Keratinocyte (primary cell): ENCODE data around the gene TRAF5. TPM values are rescaled to one million over a fixed set of nuclear protein-coding genes. Genes with fewer than 3 reads are reported as not detected.

ENCODE experiments used
- DNase-seq: peaks from one replicate; pipeline ENCODE4 v3.0.0-alpha.2; 2011; ENCODE audit warnings: low read depth, missing footprints, low spot score
- FAIRE-seq: peaks from 2 replicates; lab custom pipeline; 2011; peaks lifted over from hg19 to GRCh38; lab: Jason Lieb, UNC
- H2AFZ ChIP-seq: 2 replicates; pipeline ENCODE4 v1.6.0; 2012; ENCODE audit warnings: low read length, control low read depth, inconsistent platforms; ENCODE audit not compliant: control insufficient read depth
- H3K27ac ChIP-seq: 2 replicates; pipeline ENCODE4 v1.5.1; 2011; ENCODE audit warnings: low read length; ENCODE audit not compliant: control insufficient read depth, insufficient read depth
- H3K27me3 ChIP-seq: 3 replicates; pipeline ENCODE4 v1.6.0; 2011; ENCODE audit warnings: low read length; ENCODE audit not compliant: control insufficient read depth, insufficient read depth; ENCODE audit errors: extremely low read depth
- H3K36me3 ChIP-seq, 2 experiments: 2 replicates in 1 of 2; 3 replicates in 1 of 2; pipeline ENCODE4 v1.5.1; 2011; ENCODE audit warnings: low read length in 2 of 2, mild to moderate bottlenecking in 1 of 2; ENCODE audit not compliant: control insufficient read depth in 2 of 2, insufficient read depth in 2 of 2; ENCODE audit errors: extremely low read depth in 1 of 2
- H3K4me1 ChIP-seq: 3 replicates; pipeline ENCODE4 v1.5.1; 2011; ENCODE audit warnings: low read length; ENCODE audit not compliant: control insufficient read depth, insufficient read depth; ENCODE audit errors: extremely low read depth
- H3K4me2 ChIP-seq: 3 replicates; pipeline ENCODE4 v1.6.0; 2011; ENCODE audit warnings: low read depth, low read length; ENCODE audit not compliant: control insufficient read depth, insufficient read depth; ENCODE audit errors: extremely low read depth
- H3K4me3 ChIP-seq, 3 experiments: fragments of 200-600 bp in 1 of 3; sonication (generic) in 1 of 3; 2 replicates in 2 of 3; 3 replicates in 1 of 3; pipeline ENCODE4 v1.5.1; 2011 to 2016; ENCODE audit warnings: low read length in 3 of 3, mild to moderate bottlenecking in 3 of 3, control low read depth in 2 of 3, inconsistent platforms in 1 of 3, low read depth in 1 of 3, mixed read lengths in 1 of 3, mixed run types in 1 of 3, moderate library complexity in 1 of 3; ENCODE audit not compliant: control insufficient read depth in 2 of 3, insufficient read depth in 2 of 3; ENCODE audit errors: extremely low read depth in 1 of 3
- H3K79me2 ChIP-seq: 2 replicates; pipeline ENCODE4 v1.6.0; 2012; ENCODE audit warnings: low read length; ENCODE audit not compliant: control insufficient read depth, insufficient read depth
- H3K9ac ChIP-seq: 3 replicates; pipeline ENCODE4 v1.6.0; 2011; ENCODE audit warnings: low read length; ENCODE audit not compliant: control insufficient read depth, insufficient read depth; ENCODE audit errors: extremely low read depth
- H3K9me1 ChIP-seq: 3 replicates; pipeline ENCODE4 v1.6.0; 2011; ENCODE audit warnings: low read length; ENCODE audit not compliant: control insufficient read depth, insufficient read depth; ENCODE audit errors: extremely low read depth
- H3K9me3 ChIP-seq: 2 replicates; pipeline ENCODE4 v1.5.1; 2012; ENCODE audit warnings: low read depth, low read length; ENCODE audit not compliant: control insufficient read depth
- H4K20me1 ChIP-seq: 3 replicates; pipeline ENCODE4 v1.6.0; 2011; ENCODE audit warnings: low read length; ENCODE audit not compliant: control insufficient read depth, insufficient read depth; ENCODE audit errors: extremely low read depth
- EZH2 ChIP-seq: IDR thresholded peaks from one replicate; pipeline ENCODE4 v1.6.1; 2012; ENCODE audit warnings: inconsistent platforms, mild to moderate bottlenecking, low read length, moderate library complexity
- dilution Hi-C: fragments of 300-500 bp; cut with MboI; formaldehyde crosslinking; loops from one replicate; pipeline ENCODE4 v1.7.0; 2020; ENCODE audit warnings: low sequenced_read_pairs; ENCODE audit not compliant: extremely low pct_ligation_motif_present
- polyA plus RNA-seq, 5 experiments: library from polyadenylated mRNA; depleted of rRNA in 3 of 5; stranded (reverse) in 3 of 5; stranded (forward) in 1 of 5; unstranded in 1 of 5; fragments of >200 nt; gene quantifications; 1 replicate in 1 of 5; 2 replicates in 3 of 5; 3 replicates in 1 of 5; pipeline versions ENCODE4 v1.2.1 to v1.2.3, GENCODE V29; 2011 to 2012; ENCODE audit warnings: missing spikeins in 2 of 5, low read depth in 1 of 5, low replicate concordance in 1 of 5
- TF ChIP-seq, protein P1 (sequence below), 3 experiments: IDR thresholded peaks in 1 of 3; conservative IDR thresholded peaks in 1 of 3; optimal IDR thresholded peaks in 1 of 3; 2 replicates in 2 of 3; 3 replicates in 1 of 3; pipeline versions ENCODE3 to v1.5.1; 2011; ENCODE audit warnings: low read length in 3 of 3, mild to moderate bottlenecking in 3 of 3, moderate library complexity in 2 of 3, control low read depth in 1 of 3, inconsistent platforms in 1 of 3; ENCODE audit not compliant: insufficient read depth in 2 of 3; ENCODE audit errors: extremely low read depth in 1 of 3

The TRAF5 gene
- polyA plus RNA-seq, 1 donor (not counting 4 experiments of a cell fraction or from before 2014, with no cell fraction given) = 2.1 TPM

DNA sequence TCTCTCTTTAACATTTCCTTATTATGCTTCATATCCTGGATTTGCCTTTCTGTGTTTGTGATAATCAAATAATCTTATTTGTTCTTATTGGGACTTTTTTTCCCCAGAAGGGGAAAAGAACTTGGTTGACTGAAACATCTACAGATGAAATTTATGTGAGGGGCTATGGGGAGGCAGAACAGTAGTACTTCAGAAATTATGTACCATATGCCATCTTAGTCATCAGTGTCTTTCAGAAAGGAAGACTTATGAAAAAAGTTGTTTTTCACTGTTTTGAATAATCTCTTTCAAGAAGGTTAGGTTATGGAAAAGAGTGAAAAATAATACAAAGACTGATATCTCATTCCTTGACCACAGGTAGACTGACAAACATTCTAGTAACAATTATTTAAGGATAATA is 30.2 kb upstream of the TRAF5 start:
- DNase-seq (no peak), FAIRE-seq (no peak)
- no peak overlapping the region for H3K4me2 ChIP-seq
- no peak overlapping the region for H2AFZ ChIP-seq
- dilution Hi-C loops = no loop called here
- no peak overlapping the region for H3K4me3 ChIP-seq
- H3K9me3 ChIP-seq = no peaks in the 10 kb centered on the region
- H3K4me1 ChIP-seq = no peaks in the 10 kb centered on the region
- no peak overlapping the region for H3K9ac ChIP-seq
- no peaks in the 10 kb centered on the region for H3K79me2 ChIP-seq
- TF ChIP-seq, protein P1, sequence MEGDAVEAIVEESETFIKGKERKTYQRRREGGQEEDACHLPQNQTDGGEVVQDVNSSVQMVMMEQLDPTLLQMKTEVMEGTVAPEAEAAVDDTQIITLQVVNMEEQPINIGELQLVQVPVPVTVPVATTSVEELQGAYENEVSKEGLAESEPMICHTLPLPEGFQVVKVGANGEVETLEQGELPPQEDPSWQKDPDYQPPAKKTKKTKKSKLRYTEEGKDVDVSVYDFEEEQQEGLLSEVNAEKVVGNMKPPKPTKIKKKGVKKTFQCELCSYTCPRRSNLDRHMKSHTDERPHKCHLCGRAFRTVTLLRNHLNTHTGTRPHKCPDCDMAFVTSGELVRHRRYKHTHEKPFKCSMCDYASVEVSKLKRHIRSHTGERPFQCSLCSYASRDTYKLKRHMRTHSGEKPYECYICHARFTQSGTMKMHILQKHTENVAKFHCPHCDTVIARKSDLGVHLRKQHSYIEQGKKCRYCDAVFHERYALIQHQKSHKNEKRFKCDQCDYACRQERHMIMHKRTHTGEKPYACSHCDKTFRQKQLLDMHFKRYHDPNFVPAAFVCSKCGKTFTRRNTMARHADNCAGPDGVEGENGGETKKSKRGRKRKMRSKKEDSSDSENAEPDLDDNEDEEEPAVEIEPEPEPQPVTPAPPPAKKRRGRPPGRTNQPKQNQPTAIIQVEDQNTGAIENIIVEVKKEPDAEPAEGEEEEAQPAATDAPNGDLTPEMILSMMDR (optimal IDR thresholded peaks at IDR 0.05 in 1 of 3, IDR thresholded peaks at IDR 0.05 in 1 of 3, conservative IDR thresholded peaks at IDR 0.05 in 1 of 3; ENCODE audit: extremely low read depth in 1 of 3, insufficient read depth in 2 of 3, low read length in 3 of 3) = no peak
- TF ChIP-seq EZH2 = no peak
- H3K36me3 ChIP-seq = peaks cover 0 to 7% of the 10 kb centered on the region in 2 experiments
- no peaks in the 10 kb centered on the region for H4K20me1 ChIP-seq
- no peaks in the 10 kb centered on the region for H3K9me1 ChIP-seq
- no peak overlapping the region for H3K27ac ChIP-seq
- H3K27me3 ChIP-seq = no peaks in the 10 kb centered on the region

DNA sequence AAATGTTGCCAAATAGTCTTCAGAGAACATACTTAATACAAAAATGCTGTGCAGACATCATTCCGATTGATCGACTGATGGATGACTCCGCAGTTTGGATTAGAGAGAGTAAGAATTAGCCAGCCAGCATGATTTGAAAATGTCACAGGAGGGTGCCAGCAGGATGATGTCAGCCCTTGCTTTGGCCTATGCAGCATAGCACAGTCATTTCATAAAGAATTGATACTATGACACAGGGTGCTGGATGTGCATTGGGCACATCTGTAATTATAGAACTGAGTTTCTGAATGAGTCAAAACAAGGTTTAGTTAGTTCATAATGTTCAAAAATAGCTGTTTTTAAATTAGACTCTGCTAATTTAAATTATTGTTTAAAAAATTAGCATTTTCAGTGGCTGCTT is 21.6 kb upstream of the TRAF5 start:
- DNase-seq (no peak), FAIRE-seq (peak; percentile 51)
- no peaks in the 10 kb centered on the region for H3K79me2 ChIP-seq
- H3K4me3 ChIP-seq = no peak overlapping the region
- no peaks in the 10 kb centered on the region for H3K4me1 ChIP-seq
- no peaks in the 10 kb centered on the region for H4K20me1 ChIP-seq
- peaks cover 3 to 7% of the 10 kb centered on the region in 2 experiments for H3K36me3 ChIP-seq
- dilution Hi-C loops = no loop called here
- TF ChIP-seq, protein P1 (optimal IDR thresholded peaks at IDR 0.05 in 1 of 3, IDR thresholded peaks at IDR 0.05 in 1 of 3, conservative IDR thresholded peaks at IDR 0.05 in 1 of 3; ENCODE audit: extremely low read depth in 1 of 3, insufficient read depth in 2 of 3, low read length in 3 of 3) = no peak
- no peak for TF ChIP-seq EZH2
- H3K27ac ChIP-seq = no peak overlapping the region
- H3K9me3 ChIP-seq = no peaks in the 10 kb centered on the region
- H3K9ac ChIP-seq = no peak overlapping the region
- no peaks in the 10 kb centered on the region for H3K9me1 ChIP-seq
- no peak overlapping the region for H3K4me2 ChIP-seq
- H3K27me3 ChIP-seq = no peaks in the 10 kb centered on the region
- H2AFZ ChIP-seq = no peak overlapping the region
